ENCODE measurements around the gene GM2A. TPM values are rescaled to one million over a fixed set of nuclear protein-coding genes. Genes with fewer than 3 reads are reported as not detected.

Gene GM2A
- total and polyA plus RNA-seq, 9 donors: 14.7 to 52.8 (median 28.6) TPM

DNA sequence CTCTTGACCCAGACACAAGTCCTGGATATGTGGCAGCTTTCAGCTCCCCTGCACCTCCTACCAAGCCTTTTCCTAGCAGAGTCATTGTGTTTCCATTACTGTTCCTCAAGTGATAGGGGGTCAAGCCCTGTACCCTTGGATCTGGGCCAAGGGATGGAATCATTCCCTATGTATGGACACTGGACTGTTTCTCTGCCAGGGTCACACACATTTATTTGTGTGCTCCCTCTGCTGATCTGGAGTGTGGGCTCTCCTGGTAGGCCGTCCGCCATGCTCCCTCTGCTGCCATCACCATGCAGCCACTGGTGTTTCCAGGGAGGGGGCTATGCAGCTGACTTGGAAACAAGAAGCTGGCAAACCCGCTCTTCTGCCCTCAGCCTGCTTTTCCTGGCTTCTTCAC is 9.5 kb downstream of the GM2A start:
- DNase-seq: no peak
- Histone ChIP-seq H3K4me3 (no peak overlapping the region), H3K9me3 (no peaks in the 10 kb centered on the region), H3K36me3 (no peaks in the 10 kb centered on the region), H3K4me1 (ENCODE audit: insufficient read depth) (no peaks in the 10 kb centered on the region), H3K27me3 (no peaks in the 10 kb centered on the region), H3K27ac (no peak overlapping the region)
- intact Hi-C loops (cut with DNase I): no loop called here
- WGBS, 3 donors: 95 to 97% (median 96%) methylated on average over 3 of the region's 3 CpGs
- no peak for TF ChIP-seq POLR2A (IDR thresholded peaks at IDR 0.05)
- TF ChIP-seq, protein P1, sequence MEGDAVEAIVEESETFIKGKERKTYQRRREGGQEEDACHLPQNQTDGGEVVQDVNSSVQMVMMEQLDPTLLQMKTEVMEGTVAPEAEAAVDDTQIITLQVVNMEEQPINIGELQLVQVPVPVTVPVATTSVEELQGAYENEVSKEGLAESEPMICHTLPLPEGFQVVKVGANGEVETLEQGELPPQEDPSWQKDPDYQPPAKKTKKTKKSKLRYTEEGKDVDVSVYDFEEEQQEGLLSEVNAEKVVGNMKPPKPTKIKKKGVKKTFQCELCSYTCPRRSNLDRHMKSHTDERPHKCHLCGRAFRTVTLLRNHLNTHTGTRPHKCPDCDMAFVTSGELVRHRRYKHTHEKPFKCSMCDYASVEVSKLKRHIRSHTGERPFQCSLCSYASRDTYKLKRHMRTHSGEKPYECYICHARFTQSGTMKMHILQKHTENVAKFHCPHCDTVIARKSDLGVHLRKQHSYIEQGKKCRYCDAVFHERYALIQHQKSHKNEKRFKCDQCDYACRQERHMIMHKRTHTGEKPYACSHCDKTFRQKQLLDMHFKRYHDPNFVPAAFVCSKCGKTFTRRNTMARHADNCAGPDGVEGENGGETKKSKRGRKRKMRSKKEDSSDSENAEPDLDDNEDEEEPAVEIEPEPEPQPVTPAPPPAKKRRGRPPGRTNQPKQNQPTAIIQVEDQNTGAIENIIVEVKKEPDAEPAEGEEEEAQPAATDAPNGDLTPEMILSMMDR (IDR thresholded peaks at IDR 0.05): no peak
- no peak for TF ChIP-seq EP300 (IDR thresholded peaks at IDR 0.05)

DNA sequence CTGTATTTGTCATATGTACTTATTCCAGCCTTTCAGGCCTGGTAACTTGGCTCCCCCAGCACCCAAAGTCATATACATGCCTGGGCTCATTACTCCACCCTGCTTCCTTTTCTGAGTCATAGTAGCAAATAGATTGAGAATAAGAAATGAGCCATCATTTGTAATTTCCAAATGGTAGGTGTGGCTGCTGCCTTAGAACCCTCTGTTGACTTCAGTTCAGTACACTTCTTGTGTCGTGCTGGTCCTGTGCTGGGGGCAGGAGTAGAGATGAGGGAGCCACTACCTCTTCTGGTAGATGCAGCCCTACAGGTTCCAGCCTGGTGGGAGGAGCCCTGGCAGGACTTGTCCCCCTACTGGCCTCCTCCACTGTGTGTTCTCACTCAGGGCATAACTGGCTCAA is 11.1 kb downstream of the GM2A start:
- no peak overlapping the region for H3K4me3 ChIP-seq
- H3K4me1 ChIP-seq (ENCODE audit: insufficient read depth): no peaks in the 10 kb centered on the region
- H3K9me3 ChIP-seq: no peaks in the 10 kb centered on the region
- no peak overlapping the region for H3K27ac ChIP-seq
- no peaks in the 10 kb centered on the region for H3K27me3 ChIP-seq
- DNase-seq: no peak
- intact Hi-C loops (cut with DNase I): no loop called here
- WGBS, 3 donors: 70 to 76% (median 75%) methylated on average over 1 of the region's 1 CpG
- H3K36me3 ChIP-seq: no peaks in the 10 kb centered on the region
- TF ChIP-seq EP300 (IDR thresholded peaks at IDR 0.05) (no peak), POLR2A (IDR thresholded peaks at IDR 0.05) (no peak)

DNA sequence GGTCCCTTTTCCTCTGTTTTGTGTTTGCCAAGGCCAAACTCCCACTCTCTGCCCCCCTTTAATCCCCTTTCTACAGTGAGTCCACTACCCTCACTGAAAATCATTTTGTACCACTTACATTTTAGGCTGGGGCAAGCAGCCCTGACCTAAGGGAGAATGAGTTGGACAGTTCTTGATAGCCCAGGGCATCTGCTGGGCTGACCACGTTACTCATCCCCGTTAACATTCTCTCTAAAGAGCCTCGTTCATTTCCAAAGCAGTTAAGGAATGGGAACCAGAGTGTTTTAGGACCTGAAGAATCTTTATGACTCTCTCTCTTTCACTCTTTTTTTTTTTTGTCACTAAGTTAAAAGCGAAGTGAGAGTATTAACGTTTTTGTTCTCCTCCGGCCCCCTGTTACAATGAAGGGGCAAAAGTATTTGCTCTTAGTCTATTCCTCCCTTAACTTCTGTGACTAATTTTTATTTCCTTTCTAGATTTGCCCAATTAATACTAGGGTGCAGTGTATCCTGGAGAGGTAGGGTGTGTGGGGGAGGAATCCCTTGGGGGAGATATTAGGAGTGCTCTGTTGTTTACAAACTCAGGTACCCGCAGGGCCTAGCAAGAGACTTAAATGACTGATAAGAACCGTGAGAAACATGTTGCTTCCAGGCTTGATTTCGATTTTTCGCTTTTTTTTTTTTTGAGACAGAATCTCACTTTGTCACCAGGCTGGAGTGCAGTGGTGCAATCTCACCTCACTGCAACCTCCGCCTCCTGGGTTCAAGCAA is 14.7 kb downstream of the GM2A start:
- DNase-seq: no peak
- no peaks in the 10 kb centered on the region for H3K27me3 ChIP-seq
- no peaks in the 10 kb centered on the region for H3K36me3 ChIP-seq
- H3K27ac ChIP-seq: no peak overlapping the region
- no peak overlapping the region for H3K4me3 ChIP-seq
- H3K4me1 ChIP-seq (ENCODE audit: insufficient read depth): no peaks in the 10 kb centered on the region
- intact Hi-C loops (cut with DNase I): no loop called here
- no peaks in the 10 kb centered on the region for H3K9me3 ChIP-seq
- 77 to 84% (median 81%) methylated on average over 11 of the region's 11 CpGs for WGBS, 3 donors
- TF ChIP-seq, protein P1 (IDR thresholded peaks at IDR 0.05): no peak
- no peak for TF ChIP-seq POLR2A (IDR thresholded peaks at IDR 0.05)
- no peak for TF ChIP-seq EP300 (IDR thresholded peaks at IDR 0.05)

DNA sequence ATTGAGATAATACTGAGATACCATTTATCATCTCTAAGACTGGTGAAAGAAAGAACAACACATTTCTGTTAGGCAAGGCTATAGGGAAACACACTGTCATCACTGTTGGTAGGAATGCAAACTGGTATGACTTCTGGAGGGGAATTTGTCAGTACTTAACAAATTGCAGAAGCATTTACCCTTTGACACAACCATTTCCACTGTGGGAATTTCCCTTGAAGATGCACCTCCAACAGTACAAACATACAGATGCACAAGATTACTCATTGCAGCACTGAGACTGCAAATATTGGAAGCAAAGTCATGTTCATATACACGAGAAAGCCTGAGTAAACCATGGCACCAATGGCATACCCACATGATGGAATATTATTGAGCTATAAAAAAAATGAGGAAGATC is 17.6 kb downstream of the GM2A start:
- intact Hi-C loops (cut with DNase I): no loop called here
- Histone ChIP-seq H3K4me1 (ENCODE audit: insufficient read depth) (no peaks in the 10 kb centered on the region), H3K4me3 (no peak overlapping the region), H3K36me3 (no peaks in the 10 kb centered on the region), H3K27me3 (no peaks in the 10 kb centered on the region), H3K9me3 (no peaks in the 10 kb centered on the region), H3K27ac (no peak overlapping the region)
- DNase-seq: no peak
- WGBS, 3 donors: 73 to 80% (median 79%) methylated on average over 1 of the region's 1 CpG
- TF ChIP-seq, protein P1 (IDR thresholded peaks at IDR 0.05): no peak
- TF ChIP-seq EP300 (IDR thresholded peaks at IDR 0.05) (no peak), POLR2A (IDR thresholded peaks at IDR 0.05) (no peak)

DNA sequence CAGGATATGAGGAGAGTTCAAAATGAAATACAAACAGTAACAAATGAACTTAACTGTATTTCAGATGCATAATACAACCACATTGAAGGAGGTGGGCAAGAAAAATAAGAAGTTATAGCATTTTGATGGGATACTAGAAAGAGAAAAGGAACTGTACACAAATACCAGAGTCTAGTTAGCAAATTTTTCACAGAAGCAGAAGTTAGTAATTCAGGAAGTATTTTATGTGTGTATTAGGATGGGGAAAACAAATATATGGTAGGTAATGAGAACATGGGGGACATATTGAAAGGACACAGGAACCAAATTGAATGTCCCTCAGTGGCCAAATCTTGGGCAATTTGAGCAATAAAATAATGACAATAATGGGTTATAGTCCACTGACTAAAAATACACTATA is 18.4 kb downstream of the GM2A start:
- TF ChIP-seq, protein P1 (IDR thresholded peaks at IDR 0.05): no peak
- TF ChIP-seq EP300 (IDR thresholded peaks at IDR 0.05): no peak
- DNase-seq: no peak
- no peaks in the 10 kb centered on the region for H3K36me3 ChIP-seq
- intact Hi-C loops (cut with DNase I): no loop called here
- H3K4me3 ChIP-seq: no peak overlapping the region
- no peaks in the 10 kb centered on the region for H3K4me1 ChIP-seq (ENCODE audit: insufficient read depth)
- H3K27me3 ChIP-seq: no peaks in the 10 kb centered on the region
- H3K9me3 ChIP-seq: no peaks in the 10 kb centered on the region
- no peak overlapping the region for H3K27ac ChIP-seq
